HCT116 (cell line): Measurements from ENCODE around the gene PSMD10.

ENCODE experiments used
- CTCF ChIP-seq, 3 experiments: fragments of 200-600 bp in 1 of 3; sonication (generic) in 1 of 3; IDR thresholded peaks in 2 of 3; conservative IDR thresholded peaks in 1 of 3; 2 replicates each; pipeline ENCODE4 v1.5.1; 2012 to 2017; ENCODE audit warnings: low read depth in 2 of 3, low read length in 2 of 3, antibody characterized with exemption in 1 of 3, borderline replicate concordance in 1 of 3, control low read depth in 1 of 3, mild to moderate bottlenecking in 1 of 3, mixed read lengths in 1 of 3, mixed run types in 1 of 3, moderate library complexity in 1 of 3; ENCODE audit not compliant: insufficient read depth in 1 of 3
- EZH2 ChIP-seq: fragments of 200-600 bp; sonication (generic); IDR thresholded peaks from 2 replicates; pipeline ENCODE4 v1.6.1; 2017; ENCODE audit warnings: antibody characterized with exemption, mixed run types
- EZH2phosphoT487 ChIP-seq: fragments of 200-600 bp; IDR thresholded peaks from 2 replicates; pipeline ENCODE4 v1.6.1; 2018; ENCODE audit warnings: antibody characterized with exemption, borderline replicate concordance
- POLR2A ChIP-seq: IDR thresholded peaks from 2 replicates; pipeline ENCODE4 v1.7.0; 2011; ENCODE audit warnings: borderline replicate concordance; ENCODE audit not compliant: insufficient read depth, insufficient read length; ENCODE audit errors: extremely low read depth
- POLR2AphosphoS5 ChIP-seq: IDR thresholded peaks from 2 replicates; pipeline ENCODE4 v1.6.1; 2011; ENCODE audit warnings: mild to moderate bottlenecking, low read depth, low read length, moderate library complexity
- REST ChIP-seq: IDR thresholded peaks from 2 replicates; pipeline ENCODE4 v1.6.1; 2012; ENCODE audit warnings: low read depth
- TCF7L2 ChIP-seq: IDR thresholded peaks from 2 replicates; pipeline ENCODE4 v1.7.0; 2011; ENCODE audit warnings: borderline replicate concordance, inconsistent platforms; ENCODE audit not compliant: insufficient read depth, insufficient read length; ENCODE audit errors: extremely low read depth
- YY1 ChIP-seq: IDR thresholded peaks from 2 replicates; pipeline ENCODE4 v1.6.1; 2011; ENCODE audit warnings: low read length, low read depth, moderate library complexity, mild to moderate bottlenecking; ENCODE audit not compliant: insufficient replicate concordance; ENCODE audit errors: extremely low read depth

- TF ChIP-seq POLR2AphosphoS5, result no peak
- TF ChIP-seq REST, result no peak
- TF ChIP-seq CTCF (IDR thresholded peaks at IDR 0.05 in 2 of 3, conservative IDR thresholded peaks at IDR 0.05 in 1 of 3; ENCODE audit: borderline replicate concordance in 1 of 3, insufficient read depth in 1 of 3, low read depth in 2 of 3, low read length in 2 of 3), result no peak
- no peak for TF ChIP-seq EZH2
- no peak for TF ChIP-seq YY1
- no peak for TF ChIP-seq POLR2A
- no peak for TF ChIP-seq EZH2phosphoT487
- TF ChIP-seq TCF7L2, result no peak
These were observed 10.2 kb downstream of the PSMD10 start for GRCh38 chrX:108081110-108081509.
